HCT116 (cell line): Measurements from ENCODE around the gene DRD4. TPM values are rescaled to one million over a fixed set of nuclear protein-coding genes. Genes with fewer than 3 reads are reported as not detected.

Source experiments
- ATAC-seq: fragments of 200-7000 bp; cut with Tn5 transposase; 2 replicates; pipeline ENCODE4 v1.9.1; 2020; ENCODE audit warnings: mild to moderate bottlenecking, moderate library complexity
- BruUV-seq: library from RNA; stranded (reverse); fragments of 400-500 nt; replicated peaks from 2 replicates; lab custom pipeline; 2021; lab: Mats Ljungman, UMichigan
- CTCF ChIA-PET: fragments of 300-600 bp; sonication (Branson Sonifier 250); formaldehyde crosslinking; loops from one replicate; lab custom pipeline; 2021; ENCODE audit warnings: antibody characterized with exemption; lab: Charles Lee
- POLR2A ChIA-PET: fragments of 300-600, 350-600 bp; sonication (Branson Sonifier 250); formaldehyde crosslinking; loops from one replicate; lab custom pipeline; 2021; ENCODE audit warnings: antibody characterized with exemption; lab: Charles Lee
- RAD21 ChIA-PET, 2 experiments: fragments of 300-600 bp; sonication (Branson Sonifier 250); formaldehyde crosslinking; loops; one replicate each; lab custom pipeline; 2023; ENCODE audit warnings: low total read pairs in 2 of 2; ENCODE audit not compliant: uncharacterized antibody in 2 of 2, unreplicated experiment in 2 of 2, low non-redundant PET in 1 of 2; lab: Charles Lee
- DNase-seq: peaks from one replicate; pipeline ENCODE4 v3.0.0-alpha.2; 2010; ENCODE audit warnings: low read depth, low spot score
- H2AFZ ChIP-seq: fragments of 200-600 bp; shearing (Covaris generic), sonication (generic); 2 replicates; pipeline ENCODE4 v1.6.1; 2017; ENCODE audit warnings: low read depth, mixed run types, mixed read lengths, antibody characterized with exemption, low read length; ENCODE audit not compliant: poor library complexity, severe bottlenecking
- H3K27ac ChIP-seq: 2 replicates; pipeline ENCODE4 v1.5.1; 2012; ENCODE audit warnings: low read depth, low read length
- H3K27me3 ChIP-seq: fragments of 200-600 bp; sonication (generic); 2 replicates; pipeline ENCODE4 v1.6.1; 2016; ENCODE audit warnings: mixed run types, low read length, mixed read lengths; ENCODE audit not compliant: insufficient read depth
- H3K36me3 ChIP-seq, 2 experiments: fragments of 200-500 bp in 1 of 2; fragments of 200-600 bp in 1 of 2; sonication (Bioruptor generic) in 1 of 2; sonication (generic) in 1 of 2; 2 replicates each; pipeline versions ENCODE4 v1.5.1 to v1.6.1; 2014 to 2016; ENCODE audit warnings: low read length in 2 of 2, inconsistent platforms in 1 of 2, mixed read lengths in 1 of 2, mixed run types in 1 of 2; ENCODE audit not compliant: insufficient read depth in 2 of 2, control insufficient read depth in 1 of 2
- H3K4me1 ChIP-seq, 2 experiments: fragments of 200-600 bp in 1 of 2; sonication (generic) in 1 of 2; 2 replicates each; pipeline versions ENCODE4 v1.5.1 to v1.6.1; 2012 to 2017; ENCODE audit warnings: low read length in 2 of 2, inconsistent platforms in 1 of 2, mild to moderate bottlenecking in 1 of 2, mixed read lengths in 1 of 2, mixed run types in 1 of 2, moderate library complexity in 1 of 2; ENCODE audit not compliant: insufficient read depth in 2 of 2, control insufficient read depth in 1 of 2
- H3K4me2 ChIP-seq: fragments of 200-600 bp; sonication (generic); 2 replicates; pipeline ENCODE4 v1.6.1; 2017; ENCODE audit warnings: mixed run types, low read length, mixed read lengths
- H3K4me3 ChIP-seq, 2 experiments: fragments of 200-600 bp in 1 of 2; sonication (generic) in 1 of 2; replicated peaks in 1 of 2; 2 replicates each; pipeline ENCODE4 v1.5.1; 2011 to 2016; ENCODE audit warnings: low read length in 2 of 2, control low read depth in 1 of 2, low read depth in 1 of 2, mild to moderate bottlenecking in 1 of 2, mixed read lengths in 1 of 2, mixed run types in 1 of 2
- H3K79me2 ChIP-seq: fragments of 200-600 bp; sonication (generic); 2 replicates; pipeline ENCODE4 v1.6.1; 2017; ENCODE audit warnings: mild to moderate bottlenecking, mixed run types, low read length, moderate library complexity, mixed read lengths; ENCODE audit not compliant: insufficient read depth
- H3K9ac ChIP-seq: fragments of 200-600 bp; sonication (generic); 2 replicates; pipeline ENCODE4 v1.6.1; 2016; ENCODE audit warnings: low read length, mixed read lengths
- H3K9me2 ChIP-seq: fragments of 200-600 bp; sonication (generic), shearing (Covaris generic); 2 replicates; pipeline ENCODE4 v1.6.1; 2017; ENCODE audit warnings: mixed run types, mild to moderate bottlenecking, moderate library complexity; ENCODE audit not compliant: insufficient read depth
- H3K9me3 ChIP-seq, 2 experiments: fragments of 200-500 bp in 1 of 2; fragments of 200-600 bp in 1 of 2; sonication (Bioruptor generic) in 1 of 2; sonication (generic) in 1 of 2; 2 replicates each; pipeline ENCODE4 v1.6.1; 2014 to 2017; ENCODE audit warnings: low read length in 2 of 2, mixed read lengths in 2 of 2, inconsistent platforms in 1 of 2, low read depth in 1 of 2, mild to moderate bottlenecking in 1 of 2, mixed run types in 1 of 2, moderate library complexity in 1 of 2; ENCODE audit not compliant: control insufficient read depth in 1 of 2, insufficient read depth in 1 of 2
- H4K20me1 ChIP-seq: fragments of 200-600 bp; sonication (generic), shearing (Covaris generic); 2 replicates; pipeline ENCODE4 v1.6.1; 2017; ENCODE audit warnings: mixed run types, mild to moderate bottlenecking, moderate library complexity; ENCODE audit not compliant: insufficient read depth
- ATF3 ChIP-seq: IDR thresholded peaks from 2 replicates; pipeline ENCODE4 v1.6.1; 2012
- CBX3 ChIP-seq: IDR thresholded peaks from 2 replicates; pipeline ENCODE4 v1.6.1; 2012; ENCODE audit warnings: low read depth
- CEBPB ChIP-seq: IDR thresholded peaks from 2 replicates; pipeline ENCODE4 v1.6.1; 2012; ENCODE audit warnings: low read depth
- ELF1 ChIP-seq: IDR thresholded peaks from 2 replicates; pipeline ENCODE4 v1.6.1; 2012; ENCODE audit warnings: low read depth, borderline replicate concordance
- EZH2 ChIP-seq: fragments of 200-600 bp; sonication (generic); IDR thresholded peaks from 2 replicates; pipeline ENCODE4 v1.6.1; 2017; ENCODE audit warnings: antibody characterized with exemption, mixed run types
- EZH2phosphoT487 ChIP-seq: fragments of 200-600 bp; IDR thresholded peaks from 2 replicates; pipeline ENCODE4 v1.6.1; 2018; ENCODE audit warnings: antibody characterized with exemption, borderline replicate concordance
- FOSL1 ChIP-seq: IDR thresholded peaks from 2 replicates; pipeline ENCODE4 v1.6.1; 2012; ENCODE audit warnings: low read depth
- RAD21 ChIP-seq: IDR thresholded peaks from 2 replicates; pipeline ENCODE4 v1.6.1; 2012; ENCODE audit warnings: low read depth, mild to moderate bottlenecking
- TCF7L2 ChIP-seq: IDR thresholded peaks from 2 replicates; pipeline ENCODE4 v1.7.0; 2011; ENCODE audit warnings: borderline replicate concordance, inconsistent platforms; ENCODE audit not compliant: insufficient read depth, insufficient read length; ENCODE audit errors: extremely low read depth
- ZBTB33 ChIP-seq: IDR thresholded peaks from 2 replicates; pipeline ENCODE4 v1.6.1; 2011; ENCODE audit warnings: mild to moderate bottlenecking, low read length, moderate library complexity; ENCODE audit not compliant: insufficient replicate concordance; ENCODE audit errors: extremely low read depth
- ZFX ChIP-seq: fragments of 450-650 bp; IDR thresholded peaks from 2 replicates; pipeline ENCODE4 v1.6.1; 2017
- ZNF274 ChIP-seq: fragments of 200-500 bp; sonication (Bioruptor generic); IDR thresholded peaks from 2 replicates; pipeline ENCODE4 v1.6.1; 2014; ENCODE audit warnings: mild to moderate bottlenecking, low read depth, low read length, inconsistent platforms
- intact Hi-C: fragments of 100-400 bp; cut with micrococcal nuclease; formaldehyde crosslinking; loops from 2 replicates; pipeline ENCODE4 v1.10.0; 2022
- total RNA-seq: library from RNA; stranded (reverse); gene quantifications from one replicate; pipeline ENCODE4 v1.2.1, GENCODE V29; 2021; ENCODE audit not compliant: unreplicated experiment
- TF ChIP-seq, protein P1 (sequence below), 3 experiments: fragments of 200-600 bp in 1 of 3; sonication (generic) in 1 of 3; IDR thresholded peaks in 2 of 3; conservative IDR thresholded peaks in 1 of 3; 2 replicates each; pipeline ENCODE4 v1.5.1; 2012 to 2017; ENCODE audit warnings: low read depth in 2 of 3, low read length in 2 of 3, antibody characterized with exemption in 1 of 3, borderline replicate concordance in 1 of 3, control low read depth in 1 of 3, mild to moderate bottlenecking in 1 of 3, mixed read lengths in 1 of 3, mixed run types in 1 of 3, moderate library complexity in 1 of 3; ENCODE audit not compliant: insufficient read depth in 1 of 3

The DRD4 gene
- total RNA-seq, 1 experiment from 2014 or later: 2.4 TPM

DNA sequence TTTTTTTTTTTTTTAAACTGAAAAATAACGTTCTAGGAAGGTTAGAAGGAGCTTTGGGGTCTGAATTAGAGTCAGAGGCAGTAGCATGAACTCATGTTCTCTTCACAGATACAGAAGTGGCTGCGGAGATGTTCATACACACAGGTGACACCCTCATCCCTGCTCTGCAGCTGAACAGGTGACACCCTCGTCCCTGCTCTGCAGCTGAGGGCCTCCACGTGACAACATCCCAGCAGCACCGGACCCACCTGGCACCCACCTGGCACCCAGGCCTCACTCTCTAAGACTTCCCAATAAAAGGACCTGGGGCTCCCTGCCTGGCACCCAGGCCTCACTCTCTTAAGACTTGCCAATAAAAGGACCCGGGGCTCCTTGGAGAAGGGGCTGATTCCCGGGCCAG lies 19.8 kb downstream of the DRD4 start (continued):
- TF ChIP-seq, protein P1, sequence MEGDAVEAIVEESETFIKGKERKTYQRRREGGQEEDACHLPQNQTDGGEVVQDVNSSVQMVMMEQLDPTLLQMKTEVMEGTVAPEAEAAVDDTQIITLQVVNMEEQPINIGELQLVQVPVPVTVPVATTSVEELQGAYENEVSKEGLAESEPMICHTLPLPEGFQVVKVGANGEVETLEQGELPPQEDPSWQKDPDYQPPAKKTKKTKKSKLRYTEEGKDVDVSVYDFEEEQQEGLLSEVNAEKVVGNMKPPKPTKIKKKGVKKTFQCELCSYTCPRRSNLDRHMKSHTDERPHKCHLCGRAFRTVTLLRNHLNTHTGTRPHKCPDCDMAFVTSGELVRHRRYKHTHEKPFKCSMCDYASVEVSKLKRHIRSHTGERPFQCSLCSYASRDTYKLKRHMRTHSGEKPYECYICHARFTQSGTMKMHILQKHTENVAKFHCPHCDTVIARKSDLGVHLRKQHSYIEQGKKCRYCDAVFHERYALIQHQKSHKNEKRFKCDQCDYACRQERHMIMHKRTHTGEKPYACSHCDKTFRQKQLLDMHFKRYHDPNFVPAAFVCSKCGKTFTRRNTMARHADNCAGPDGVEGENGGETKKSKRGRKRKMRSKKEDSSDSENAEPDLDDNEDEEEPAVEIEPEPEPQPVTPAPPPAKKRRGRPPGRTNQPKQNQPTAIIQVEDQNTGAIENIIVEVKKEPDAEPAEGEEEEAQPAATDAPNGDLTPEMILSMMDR (IDR thresholded peaks at IDR 0.05 in 2 of 3, conservative IDR thresholded peaks at IDR 0.05 in 1 of 3; ENCODE audit: borderline replicate concordance in 1 of 3, insufficient read depth in 1 of 3, low read depth in 2 of 3, low read length in 2 of 3): no peak

- Histone ChIP-seq H3K4me3 (no peak overlapping the region), H3K27me3 (no peaks in the 10 kb centered on the region), H3K9me3 (no peaks in the 10 kb centered on the region), H2AFZ (no peak overlapping the region), H3K27ac (no peak overlapping the region), H3K9ac (no peak overlapping the region), H3K4me1 (no peaks in the 10 kb centered on the region), H3K36me3 (peaks cover 0 to 2% of the 10 kb centered on the region in 2 experiments; a peak in 1 of 4 replicates), H3K79me2 (peaks cover 3% of the 10 kb centered on the region; the same call in 1 of the 2 replicates), H3K9me2 (no peaks in the 10 kb centered on the region), H3K4me2 (no peak overlapping the region), H4K20me1 (no peaks in the 10 kb centered on the region)
- DNase-seq (no peak), ATAC-seq (no peak)
- intact Hi-C loops: no loop called here
- TF ChIP-seq ELF1 (no peak), RAD21 (no peak), ATF3 (no peak), EZH2phosphoT487 (no peak), CBX3 (no peak), ZBTB33 (no peak), TCF7L2 (no peak), CEBPB (no peak), EZH2 (no peak), ZNF274 (no peak), FOSL1 (no peak), ZFX (no peak)
- TF ChIP-seq, protein P1 (IDR thresholded peaks at IDR 0.05 in 2 of 3, conservative IDR thresholded peaks at IDR 0.05 in 1 of 3; ENCODE audit: borderline replicate concordance in 1 of 3, insufficient read depth in 1 of 3, low read depth in 2 of 3, low read length in 2 of 3): no peak
- BruUV-seq: no TSS peak
- RAD21 ChIA-PET: no interaction called here
- CTCF ChIA-PET: no interaction called here
- POLR2A ChIA-PET: no interaction called here
These were observed 20.6 kb downstream of the DRD4 start for GRCh38 chr11:657691-658126.
